ENCODE results near the gene FSIP1. TPM values are rescaled to one million over a fixed set of nuclear protein-coding genes. Genes with fewer than 3 reads are reported as not detected.

The FSIP1 gene
- total RNA-seq, 1 experiment from 2014 or later: 3.2 TPM

DNA sequence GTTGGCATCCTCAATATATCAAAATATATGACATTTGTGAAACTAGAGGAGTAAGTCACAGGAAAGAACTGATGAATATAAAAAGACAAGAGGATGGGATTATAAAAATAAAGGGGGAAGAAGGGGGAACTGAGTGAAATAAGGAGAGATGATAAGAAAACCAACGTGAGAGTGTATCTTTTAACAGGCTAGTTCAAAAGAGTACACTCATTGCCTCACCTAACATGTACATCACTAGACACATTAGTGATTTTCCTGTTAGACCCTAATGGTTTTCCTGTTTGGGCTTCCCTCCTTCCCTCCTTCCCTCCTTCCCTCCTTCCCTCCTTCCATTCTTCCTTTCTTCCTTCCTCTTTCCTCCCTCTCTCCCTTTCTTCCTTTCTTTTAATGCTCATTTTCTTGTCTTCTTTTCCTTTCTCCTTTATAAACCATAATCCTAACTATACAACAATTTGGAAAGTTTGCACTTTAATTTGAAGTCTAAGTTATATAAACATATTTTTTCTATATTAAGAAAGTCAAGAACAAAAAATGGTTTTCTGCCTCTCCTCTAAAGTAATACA is 35.8 kb downstream of the FSIP1 start:
- no peaks in the 10 kb centered on the region for H3K27me3 Mint-ChIP-seq (ENCODE audit: insufficient read depth, unreplicated experiment)
- no peak for TF ChIP-seq CTCF (IDR thresholded peaks at IDR 0.05; ENCODE audit: unreplicated experiment)
- no peak overlapping the region for H3K4me3 Mint-ChIP-seq (ENCODE audit: unreplicated experiment)
- intact Hi-C loops (cut with micrococcal nuclease): no loop called here
- peaks cover 20% of the 10 kb centered on the region for H3K4me1 Mint-ChIP-seq (ENCODE audit: insufficient read depth, unreplicated experiment)
- H3K36me3 Mint-ChIP-seq (ENCODE audit: insufficient read depth, unreplicated experiment): no peaks in the 10 kb centered on the region
- no peak overlapping the region for H3K27ac Mint-ChIP-seq (ENCODE audit: low read depth, unreplicated experiment)
- POLR2A ChIA-PET: interaction anchor here (1.1 kb wide), 1 partner anchor 574 kb away, joined by 3 read pairs; no protein-coding TSS in a partner anchor
- CTCF ChIA-PET: interaction anchor here (0.7 kb wide), 1 partner anchor 11 kb away, joined by 3 read pairs; no protein-coding TSS in a partner anchor
- no TSS peak for BruUV-seq (replicated peaks)
- no peak for DNase-seq (ENCODE audit: unreplicated experiment)
- H3K9me3 Mint-ChIP-seq (ENCODE audit: unreplicated experiment): no peaks in the 10 kb centered on the region

DNA sequence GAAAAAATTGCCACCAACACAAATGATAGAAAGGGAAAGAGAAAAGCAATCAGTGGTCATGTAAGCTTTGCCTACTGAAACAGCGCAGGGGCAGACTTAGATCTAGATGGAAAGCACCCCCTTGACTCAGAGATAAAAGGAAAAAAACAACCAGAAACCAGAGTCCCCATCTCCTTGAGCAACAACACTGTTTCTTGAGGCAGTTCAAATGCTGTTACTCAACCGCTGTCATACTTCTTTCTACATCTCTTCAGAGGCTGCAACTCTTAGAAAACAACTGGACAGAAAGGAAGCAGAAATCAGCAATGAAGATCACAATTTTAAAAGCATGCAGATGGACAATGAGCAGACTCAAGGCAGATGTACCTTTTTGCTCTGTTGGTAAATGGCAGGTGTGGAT is 36.5 kb downstream of the FSIP1 start:
- Mint-ChIP-seq H3K27ac (ENCODE audit: low read depth, unreplicated experiment) (no peak overlapping the region), H3K27me3 (ENCODE audit: insufficient read depth, unreplicated experiment) (no peaks in the 10 kb centered on the region), H3K4me1 (ENCODE audit: insufficient read depth, unreplicated experiment) (peaks cover 20% of the 10 kb centered on the region), H3K36me3 (ENCODE audit: insufficient read depth, unreplicated experiment) (no peaks in the 10 kb centered on the region), H3K4me3 (ENCODE audit: unreplicated experiment) (no peak overlapping the region), H3K9me3 (ENCODE audit: unreplicated experiment) (no peaks in the 10 kb centered on the region)
- intact Hi-C loops (cut with micrococcal nuclease): no loop called here
- ChIA-PET CTCF (no interaction called here), POLR2A (no interaction called here)
- no TSS peak for BruUV-seq (replicated peaks)
- no peak for TF ChIP-seq CTCF (IDR thresholded peaks at IDR 0.05; ENCODE audit: unreplicated experiment)
- peak; percentile 6 for DNase-seq (ENCODE audit: unreplicated experiment)

- intact Hi-C loops (cut with micrococcal nuclease): no loop called here
- no peak for TF ChIP-seq CTCF (IDR thresholded peaks at IDR 0.05; ENCODE audit: unreplicated experiment)
- H3K27me3 Mint-ChIP-seq (ENCODE audit: insufficient read depth, unreplicated experiment): no peaks in the 10 kb centered on the region
- peaks cover 20% of the 10 kb centered on the region for H3K4me1 Mint-ChIP-seq (ENCODE audit: insufficient read depth, unreplicated experiment)
- peak overlapping the region; percentile 39 for H3K27ac Mint-ChIP-seq (ENCODE audit: low read depth, unreplicated experiment)
- H3K9me3 Mint-ChIP-seq (ENCODE audit: unreplicated experiment): no peaks in the 10 kb centered on the region
- CTCF ChIA-PET: interaction anchor here (0.5 to 0.6 kb wide), 2 partner anchors 27 to 111 kb away, joined by 3 read pairs; no protein-coding TSS in a partner anchor
- H3K36me3 Mint-ChIP-seq (ENCODE audit: insufficient read depth, unreplicated experiment): no peaks in the 10 kb centered on the region
- no TSS peak for BruUV-seq (replicated peaks)
- no peak overlapping the region for H3K4me3 Mint-ChIP-seq (ENCODE audit: unreplicated experiment)
- POLR2A ChIA-PET: interaction anchor here (0.7 kb wide), 1 partner anchor 52 kb away, joined by 3 read pairs; no protein-coding TSS in a partner anchor
- DNase-seq (ENCODE audit: unreplicated experiment): no peak
Observed at GRCh38 chr15:39745415-39745814, 37.2 kb downstream of the FSIP1 start.

- no peaks in the 10 kb centered on the region for H3K9me3 Mint-ChIP-seq (ENCODE audit: unreplicated experiment)
- CTCF ChIA-PET: interaction anchor here (0.5 to 0.6 kb wide), 2 partner anchors 26 to 110 kb away, joined by 3 read pairs; no protein-coding TSS in a partner anchor
- no peak overlapping the region for H3K4me3 Mint-ChIP-seq (ENCODE audit: unreplicated experiment)
- no peaks in the 10 kb centered on the region for H3K27me3 Mint-ChIP-seq (ENCODE audit: insufficient read depth, unreplicated experiment)
- H3K4me1 Mint-ChIP-seq (ENCODE audit: insufficient read depth, unreplicated experiment): peaks cover 20% of the 10 kb centered on the region
- H3K36me3 Mint-ChIP-seq (ENCODE audit: insufficient read depth, unreplicated experiment): no peaks in the 10 kb centered on the region
- POLR2A ChIA-PET: no interaction called here
- H3K27ac Mint-ChIP-seq (ENCODE audit: low read depth, unreplicated experiment): no peak overlapping the region
- intact Hi-C loops (cut with micrococcal nuclease): no loop called here
- no TSS peak for BruUV-seq (replicated peaks)
- TF ChIP-seq CTCF (IDR thresholded peaks at IDR 0.05; ENCODE audit: unreplicated experiment): no peak
- DNase-seq (ENCODE audit: unreplicated experiment): no peak
Observed at GRCh38 chr15:39744334-39745103, 38.1 kb downstream of the FSIP1 start.
